Stimulated activated naive B cell treated with anti-CD40 and anti-IgM and Interleukin-4, amounts not matched to agents 10 μg/mL and 1 μg/mL and 100 μg/mL, for 72 hours (primary cell): ENCODE data around the gene SEMA6B.
A peak's percentile ranks its signal among the peaks of the same experiment; 100 is the strongest.

Source experiments
- ATAC-seq, 2 donors: fragments of 150-1000 bp; cut with Tn5 transposase; replicated peaks; 2 replicates each; pipeline ENCODE4 v1.10.0; 2021; ENCODE audit warnings: moderate library complexity in 1 of 2
- DNase-seq: peaks from one replicate; pipeline ENCODE4 v3.0.0; 2021
- H3K27ac Mint-ChIP-seq: one replicate; pipeline ENCODE4 v1.8.0; 2022; ENCODE audit warnings: mild to moderate bottlenecking, mixed read lengths
- H3K27me3 Mint-ChIP-seq, 2 donors: one replicate each; pipeline ENCODE4 v1.8.0; 2022; ENCODE audit warnings: mixed read lengths in 2 of 2
- H3K36me3 Mint-ChIP-seq, 2 donors: one replicate each; pipeline ENCODE4 v1.8.0; 2022; ENCODE audit warnings: mixed read lengths in 2 of 2, mild to moderate bottlenecking in 1 of 2
- H3K4me1 Mint-ChIP-seq, 2 donors: one replicate each; pipeline ENCODE4 v1.8.0; 2022; ENCODE audit warnings: mixed read lengths in 2 of 2, mild to moderate bottlenecking in 1 of 2
- H3K4me3 Mint-ChIP-seq, 2 donors: one replicate each; pipeline ENCODE4 v1.8.0; 2022; ENCODE audit warnings: mild to moderate bottlenecking in 2 of 2, mixed read lengths in 2 of 2, moderate library complexity in 1 of 2
- H3K9me3 Mint-ChIP-seq, 2 donors: one replicate each; pipeline ENCODE4 v1.8.0; 2022; ENCODE audit warnings: mixed read lengths in 2 of 2, mild to moderate bottlenecking in 1 of 2

SEMA6B gene

DNA sequence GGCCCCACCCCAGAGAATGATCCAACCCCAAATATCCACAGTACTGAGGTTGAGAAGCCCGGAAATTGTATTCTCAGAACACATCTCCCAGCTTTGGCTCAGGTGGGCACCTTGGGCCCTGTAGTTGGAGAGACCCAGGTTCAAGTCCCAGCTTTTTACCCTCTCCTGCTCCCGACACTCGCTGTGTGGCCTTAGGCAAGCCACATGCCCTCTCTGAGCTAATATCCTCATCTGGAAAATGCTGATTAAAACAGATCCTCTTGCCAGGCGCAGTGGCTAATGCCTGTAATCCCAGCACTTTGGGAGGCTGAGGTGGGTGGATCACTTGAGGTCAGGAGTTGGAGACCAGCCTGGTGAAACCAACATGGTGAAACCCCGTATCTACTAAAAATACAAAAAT lies 43.8 kb downstream of the SEMA6B start:
- Mint-ChIP-seq H3K4me3 (no peak overlapping the region), H3K4me1 (no peaks in the 10 kb centered on the region), H3K9me3 (no peaks in the 10 kb centered on the region), H3K27me3 (peaks cover 5 to 8% of the 10 kb centered on the region in 2 donors), H3K27ac (no peak overlapping the region), H3K36me3 (no peaks in the 10 kb centered on the region)
- DNase-seq: no peak
- no peak for ATAC-seq

DNA sequence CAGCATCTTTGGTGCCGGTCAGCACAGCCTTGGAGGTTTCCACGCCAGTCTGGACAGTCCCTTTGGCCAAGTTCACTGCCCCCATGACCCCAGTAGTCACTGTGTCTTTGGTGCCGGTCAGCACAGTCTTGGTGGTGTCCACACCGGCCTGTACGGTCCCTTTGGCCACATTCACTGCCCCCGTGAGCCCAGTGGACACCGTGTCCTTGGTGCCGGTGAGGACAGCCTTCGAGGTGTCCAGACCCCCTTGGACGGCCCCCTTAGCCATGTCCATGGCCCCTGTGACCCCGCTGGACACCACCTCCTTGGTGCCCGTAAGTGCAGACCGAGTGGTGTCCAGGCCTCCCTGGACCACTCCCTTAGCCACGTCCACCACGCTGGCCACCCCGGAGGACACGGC lies 46.2 kb downstream of the SEMA6B start:
- Mint-ChIP-seq H3K27me3 (peaks cover 4 to 5% of the 10 kb centered on the region in 2 donors), H3K36me3 (peaks cover 0 to 1% of the 10 kb centered on the region in 2 donors), H3K9me3 (no peaks in the 10 kb centered on the region), H3K4me1 (no peaks in the 10 kb centered on the region), H3K27ac (peak overlapping the region; percentile 59), H3K4me3 (no peak overlapping the region)
- no peak for ATAC-seq
- no peak for DNase-seq

DNA sequence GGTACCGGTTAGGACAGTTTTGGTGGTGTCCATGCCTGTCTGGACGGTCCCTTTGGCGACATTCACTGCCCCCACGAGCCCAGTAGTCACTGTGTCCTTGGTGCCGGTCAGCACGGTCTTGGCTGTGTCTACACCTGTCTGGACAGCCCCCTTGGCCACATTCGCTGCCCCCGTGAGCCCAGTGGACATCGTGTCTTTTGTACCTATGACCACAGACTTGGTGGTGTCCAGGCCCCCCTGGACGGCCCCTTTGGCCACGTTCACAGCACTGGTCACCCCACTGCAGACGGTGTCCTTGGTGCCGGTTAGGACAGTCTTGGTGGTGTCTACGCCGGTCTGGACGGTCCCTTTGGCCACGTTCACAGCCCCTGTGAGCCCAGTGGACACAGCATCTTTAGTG lies 47.4 kb downstream of the SEMA6B start:
- peaks cover 2 to 5% of the 10 kb centered on the region in 2 donors for H3K27me3 Mint-ChIP-seq
- no peak overlapping the region for H3K4me3 Mint-ChIP-seq
- ATAC-seq (no peak), DNase-seq (no peak)
- no peak overlapping the region for H3K27ac Mint-ChIP-seq
- no peaks in the 10 kb centered on the region for H3K4me1 Mint-ChIP-seq
- H3K9me3 Mint-ChIP-seq: no peaks in the 10 kb centered on the region
- H3K36me3 Mint-ChIP-seq: peaks cover 0 to 5% of the 10 kb centered on the region in 2 donors

DNA sequence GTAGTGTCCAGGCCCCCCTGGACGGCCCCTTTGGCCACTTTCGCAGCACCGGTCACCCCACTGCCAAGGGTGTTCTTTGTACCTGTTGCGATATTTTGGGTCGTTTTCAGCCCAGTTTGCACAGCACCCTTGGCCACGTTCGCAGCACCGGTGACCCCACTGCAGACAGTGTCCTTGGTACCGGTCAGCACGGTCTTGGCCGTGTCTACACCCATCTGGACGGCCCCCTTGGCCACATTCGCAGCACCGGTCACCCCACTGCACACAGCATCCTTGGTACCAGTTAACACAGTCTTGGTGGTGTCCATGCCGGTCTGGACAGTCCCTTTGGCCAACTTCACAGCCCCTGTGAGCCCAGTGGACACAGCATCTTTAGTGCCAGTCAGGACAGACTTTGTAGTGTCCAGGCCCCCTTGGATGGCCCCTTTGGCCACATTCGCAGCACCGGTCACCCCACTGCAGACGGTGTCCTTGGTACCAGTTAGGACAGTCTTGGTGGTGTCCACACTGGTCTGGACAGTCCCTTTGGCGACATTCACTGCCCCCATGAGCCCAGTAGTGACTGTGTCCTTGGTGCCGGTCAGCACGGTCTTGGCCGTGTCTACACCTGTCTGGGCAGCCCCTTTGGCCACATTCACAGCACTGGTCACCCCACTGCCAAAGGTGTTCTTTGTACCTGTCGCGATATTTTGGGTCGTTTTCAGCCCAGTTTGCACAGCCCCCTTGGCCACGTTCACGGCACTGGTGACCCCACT lies 48.0 kb downstream of the SEMA6B start:
- H3K4me3 Mint-ChIP-seq: no peak overlapping the region
- H3K27ac Mint-ChIP-seq: no peak overlapping the region
- H3K9me3 Mint-ChIP-seq: no peaks in the 10 kb centered on the region
- ATAC-seq (no peak), DNase-seq (no peak)
- H3K27me3 Mint-ChIP-seq: peaks cover 0 to 5% of the 10 kb centered on the region in 2 donors
- H3K36me3 Mint-ChIP-seq: peaks cover 4 to 8% of the 10 kb centered on the region in 2 donors
- no peaks in the 10 kb centered on the region for H3K4me1 Mint-ChIP-seq

DNA sequence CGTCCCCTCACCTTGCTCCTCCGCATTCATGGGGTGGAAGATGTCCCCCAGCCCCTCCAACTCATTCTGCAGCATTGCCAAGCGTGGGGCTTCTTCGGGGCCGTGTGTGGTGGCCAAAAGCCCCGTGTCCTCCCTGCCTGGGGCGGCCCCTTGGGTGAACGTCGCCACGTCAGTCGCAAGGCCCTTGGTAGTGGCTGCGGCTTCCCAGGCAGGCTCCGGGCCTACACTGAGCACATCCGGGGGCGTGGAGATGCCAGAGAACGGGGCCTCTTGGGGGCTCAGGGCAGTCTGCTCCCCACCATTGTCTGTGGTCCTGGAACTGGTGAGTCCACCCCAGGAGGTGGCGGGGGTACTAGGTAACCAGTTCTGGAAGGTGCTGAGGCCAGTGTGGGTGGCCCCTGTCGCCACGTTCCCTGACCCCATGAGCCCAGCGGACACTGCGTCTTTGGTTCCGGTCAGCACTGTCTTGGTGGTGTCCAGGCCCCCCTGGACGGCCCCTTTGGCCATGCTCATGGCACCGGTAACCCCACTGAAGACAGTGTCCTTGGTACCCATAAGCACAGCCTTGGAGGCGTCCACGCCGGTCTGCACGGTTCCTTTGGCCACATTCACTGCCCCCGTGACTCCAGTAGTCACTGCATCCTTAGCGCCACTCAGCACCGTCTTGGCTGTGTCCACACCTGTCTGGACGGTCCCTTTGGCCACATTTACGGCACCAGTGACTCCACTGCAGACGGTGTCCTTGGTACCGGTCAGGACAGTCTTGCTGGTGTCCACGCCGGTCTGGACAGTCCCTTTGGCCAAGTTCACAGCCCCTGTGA lies 48.8 kb downstream of the SEMA6B start:
- DNase-seq (no peak), ATAC-seq (no peak)
- peaks cover 0 to 1% of the 10 kb centered on the region in 2 donors for H3K9me3 Mint-ChIP-seq
- H3K27me3 Mint-ChIP-seq: peaks cover 0 to 4% of the 10 kb centered on the region in 2 donors
- H3K4me1 Mint-ChIP-seq: peaks cover under 1 to 2% of the 10 kb centered on the region in 2 donors
- no peak overlapping the region for H3K4me3 Mint-ChIP-seq
- H3K27ac Mint-ChIP-seq: no peak overlapping the region
- peaks cover 12 to 16% of the 10 kb centered on the region in 2 donors for H3K36me3 Mint-ChIP-seq

DNA sequence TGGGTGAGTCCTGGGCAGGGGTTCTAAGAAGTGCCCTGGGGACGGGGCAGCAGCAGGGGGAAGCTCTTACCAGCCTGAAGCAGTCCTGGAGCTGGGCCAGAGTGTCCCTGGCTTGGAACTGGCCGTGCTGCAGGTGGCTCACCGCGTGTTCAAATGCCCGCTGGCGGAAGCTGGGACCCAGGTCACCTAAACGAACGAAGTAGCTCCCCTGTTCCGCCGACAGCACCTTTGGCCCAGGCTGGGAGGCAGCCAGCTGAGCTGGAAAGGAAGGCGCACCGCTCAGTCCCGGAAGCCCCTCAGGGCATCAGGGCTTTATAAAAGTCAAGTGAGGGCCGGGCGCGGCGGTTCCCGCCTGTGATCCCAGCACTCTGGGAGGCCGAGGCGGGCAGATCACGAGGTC lies 50.8 kb downstream of the SEMA6B start:
- H3K36me3 Mint-ChIP-seq: peaks cover 29 to 32% of the 10 kb centered on the region in 2 donors
- peaks cover 0 to 1% of the 10 kb centered on the region in 2 donors for H3K9me3 Mint-ChIP-seq
- H3K27ac Mint-ChIP-seq: no peak overlapping the region
- peaks cover 2 to 12% of the 10 kb centered on the region in 2 donors for H3K4me1 Mint-ChIP-seq
- H3K27me3 Mint-ChIP-seq: no peaks in the 10 kb centered on the region
- DNase-seq (no peak), ATAC-seq (no peak)
- H3K4me3 Mint-ChIP-seq: no peak overlapping the region

DNA sequence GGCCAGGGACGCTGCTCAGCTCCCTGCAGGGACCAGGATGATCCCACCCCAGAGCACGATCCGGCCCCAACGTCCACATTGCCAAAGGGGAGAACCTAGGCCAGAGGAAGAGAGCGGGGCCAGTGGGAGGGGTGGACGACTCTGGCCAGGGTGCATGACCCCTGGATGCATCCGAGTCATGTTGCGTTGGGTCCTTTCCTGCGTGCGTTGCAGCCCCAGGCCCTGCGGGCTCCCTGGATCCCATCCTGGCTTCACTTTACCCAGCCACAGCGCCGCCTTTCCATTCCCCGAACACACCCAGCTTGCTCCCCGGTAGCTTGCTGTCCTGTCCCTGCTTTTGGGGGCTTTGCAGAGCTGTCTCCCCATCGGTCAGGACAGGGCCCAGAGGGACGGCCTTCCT lies 51.7 kb downstream of the SEMA6B start:
- ATAC-seq: no peak
- DNase-seq: no peak
- H3K4me3 Mint-ChIP-seq: no peak overlapping the region
- H3K9me3 Mint-ChIP-seq: peaks cover 0 to 1% of the 10 kb centered on the region in 2 donors
- peaks cover 2 to 12% of the 10 kb centered on the region in 2 donors for H3K4me1 Mint-ChIP-seq
- peak overlapping the region; percentile 25 for H3K27ac Mint-ChIP-seq
- H3K27me3 Mint-ChIP-seq: no peaks in the 10 kb centered on the region
- H3K36me3 Mint-ChIP-seq: peaks cover 29 to 33% of the 10 kb centered on the region in 2 donors

DNA sequence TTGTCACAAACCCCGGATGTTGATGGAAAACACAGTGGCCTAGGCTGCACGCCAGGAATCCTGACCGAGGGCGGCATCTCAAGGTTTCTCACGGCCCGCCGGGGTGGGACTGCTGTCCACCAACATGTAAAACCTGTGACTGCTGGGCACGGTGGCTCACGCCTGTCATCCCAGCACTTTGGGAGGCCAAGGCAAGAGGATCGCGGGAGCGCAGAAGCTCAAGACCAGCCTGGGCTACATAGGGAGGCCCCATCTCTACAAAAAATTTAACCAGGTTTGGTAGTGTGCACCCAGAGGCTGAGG lies 52.4 kb downstream of the SEMA6B start:
- H3K4me1 Mint-ChIP-seq: peaks cover 2 to 12% of the 10 kb centered on the region in 2 donors
- DNase-seq: no peak
- peaks cover 0 to 1% of the 10 kb centered on the region in 2 donors for H3K9me3 Mint-ChIP-seq
- peaks cover 31 to 35% of the 10 kb centered on the region in 2 donors for H3K36me3 Mint-ChIP-seq
- no peak overlapping the region for H3K27ac Mint-ChIP-seq
- no peaks in the 10 kb centered on the region for H3K27me3 Mint-ChIP-seq
- H3K4me3 Mint-ChIP-seq: no peak overlapping the region
- no peak for ATAC-seq

DNA sequence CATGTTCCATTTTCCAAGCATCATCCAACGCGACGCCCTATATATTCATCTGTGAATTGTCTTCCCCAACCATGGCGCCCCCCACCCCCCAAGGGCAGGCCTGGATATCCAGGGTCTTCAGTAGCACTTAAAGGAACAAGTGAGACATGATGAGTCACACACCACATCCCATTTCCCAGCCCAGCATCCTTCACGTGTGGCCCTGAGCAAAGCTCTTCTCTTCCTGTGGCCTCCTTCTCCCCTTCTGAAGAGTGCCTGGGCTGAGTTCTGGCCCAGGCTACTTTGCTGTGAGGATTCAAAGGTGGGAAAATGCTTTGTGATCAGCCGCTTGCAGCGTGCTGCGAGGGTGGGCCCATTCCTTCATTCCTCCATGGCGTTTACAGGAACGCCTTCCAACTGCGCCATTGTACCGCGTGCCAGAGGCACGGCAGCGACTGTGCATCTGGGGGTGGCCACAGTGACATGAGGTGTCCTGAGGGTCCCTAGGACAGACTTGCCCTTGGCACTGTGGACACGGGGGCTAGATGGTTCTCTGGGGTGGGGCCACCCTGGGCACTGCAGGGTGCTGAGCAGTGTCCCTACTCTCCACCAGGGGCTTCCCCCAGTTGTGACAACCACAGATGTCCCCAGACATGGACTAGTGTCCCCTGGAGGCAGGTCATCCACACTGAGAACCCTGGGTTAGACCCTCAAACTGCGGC lies 52.9 kb downstream of the SEMA6B start:
- H3K9me3 Mint-ChIP-seq: peaks cover 0 to 1% of the 10 kb centered on the region in 2 donors
- no peaks in the 10 kb centered on the region for H3K27me3 Mint-ChIP-seq
- DNase-seq (no peak), ATAC-seq (no peak)
- peaks cover 2 to 12% of the 10 kb centered on the region in 2 donors for H3K4me1 Mint-ChIP-seq
- no peak overlapping the region for H3K27ac Mint-ChIP-seq
- H3K4me3 Mint-ChIP-seq: no peak overlapping the region
- H3K36me3 Mint-ChIP-seq: peaks cover 32 to 35% of the 10 kb centered on the region in 2 donors

DNA sequence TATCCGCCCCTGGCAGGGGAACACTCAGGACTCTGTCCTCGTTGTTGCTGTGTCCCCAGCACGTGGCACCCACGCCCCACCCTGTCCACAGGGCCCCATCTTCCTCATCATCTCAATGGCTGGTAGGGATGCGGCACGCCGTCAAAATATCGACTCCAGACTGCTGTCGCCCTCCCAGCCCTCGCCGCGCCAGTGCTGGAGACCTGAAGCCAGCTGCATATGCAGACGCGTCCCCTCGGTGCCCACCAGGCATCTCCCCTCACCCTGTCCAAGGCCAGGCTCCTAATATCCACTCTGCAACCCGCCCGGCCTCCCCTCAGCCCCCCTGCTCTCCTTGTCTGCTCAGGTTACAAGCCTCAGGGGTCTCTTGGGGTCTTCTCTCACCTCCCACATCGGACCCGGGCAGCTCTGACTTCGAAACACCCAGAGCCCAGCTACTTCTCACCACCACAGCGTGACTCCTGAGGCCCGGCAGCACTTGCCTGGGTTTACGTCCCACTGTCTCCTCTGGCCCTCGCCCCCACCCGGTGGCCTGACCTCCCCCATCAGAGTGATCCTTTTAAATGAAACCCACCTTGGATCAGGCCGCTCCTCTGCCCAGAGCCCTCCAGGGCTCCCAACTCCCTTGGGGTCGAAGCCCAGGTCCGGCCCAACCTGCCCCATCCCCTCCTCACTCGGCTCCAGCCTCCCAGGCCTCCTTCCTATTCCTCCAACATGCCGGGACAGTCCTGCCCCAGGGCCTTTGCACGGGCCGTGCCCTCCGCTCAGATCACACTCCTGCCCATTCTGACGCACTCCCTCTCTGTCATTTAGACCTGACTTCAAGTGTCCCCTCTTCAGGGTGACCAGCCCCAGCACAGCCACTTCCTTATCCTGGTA lies 53.7 kb downstream of the SEMA6B start:
- no peak for DNase-seq
- no peaks in the 10 kb centered on the region for H3K27me3 Mint-ChIP-seq
- no peak overlapping the region for H3K4me3 Mint-ChIP-seq
- H3K4me1 Mint-ChIP-seq: peaks cover 2 to 12% of the 10 kb centered on the region in 2 donors
- no peak for ATAC-seq
- peak overlapping the region; percentile 4 for H3K27ac Mint-ChIP-seq
- H3K36me3 Mint-ChIP-seq: peaks cover 32 to 37% of the 10 kb centered on the region in 2 donors
- H3K9me3 Mint-ChIP-seq: peaks cover 0 to 1% of the 10 kb centered on the region in 2 donors

DNA sequence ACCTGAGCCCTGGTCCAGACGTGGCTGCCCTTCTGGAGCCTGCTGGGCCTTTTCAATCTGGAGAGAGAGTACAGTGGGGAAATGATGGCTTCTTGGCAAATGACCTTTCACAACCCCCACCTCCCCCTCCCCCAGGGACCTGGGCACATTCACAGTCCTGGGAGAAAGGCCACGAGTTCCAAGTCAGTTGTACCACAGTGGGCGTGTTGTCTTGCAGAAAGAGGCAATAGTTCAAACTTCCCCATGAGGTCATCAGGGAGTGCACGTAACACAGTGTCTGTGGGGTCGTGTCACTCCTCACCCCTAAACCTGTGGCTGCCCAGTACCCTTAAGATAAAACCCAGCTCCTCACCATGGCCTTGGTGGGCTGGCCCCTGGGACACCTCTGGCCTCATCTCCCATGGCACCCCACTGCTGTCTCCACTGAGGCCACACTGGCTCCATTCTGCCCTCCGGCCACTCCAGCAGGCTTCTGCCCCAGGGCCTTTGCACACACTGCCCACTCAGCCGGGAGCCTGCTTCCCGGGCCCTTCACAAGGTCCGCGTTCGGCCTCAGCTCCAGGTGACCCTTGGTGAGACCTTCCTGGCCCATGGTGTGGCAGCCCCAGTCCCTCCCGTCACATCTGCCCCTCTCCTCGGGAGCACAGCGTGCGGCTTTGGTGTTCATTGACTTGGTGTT lies 54.5 kb downstream of the SEMA6B start:
- Mint-ChIP-seq H3K9me3 (peaks cover 0 to 1% of the 10 kb centered on the region in 2 donors), H3K27ac (no peak overlapping the region), H3K4me3 (no peak overlapping the region), H3K27me3 (no peaks in the 10 kb centered on the region), H3K4me1 (peaks cover 2 to 12% of the 10 kb centered on the region in 2 donors), H3K36me3 (peaks cover 37 to 42% of the 10 kb centered on the region in 2 donors)
- ATAC-seq (peak in 1 of 2 donors; percentile 32), DNase-seq (no peak)

DNA sequence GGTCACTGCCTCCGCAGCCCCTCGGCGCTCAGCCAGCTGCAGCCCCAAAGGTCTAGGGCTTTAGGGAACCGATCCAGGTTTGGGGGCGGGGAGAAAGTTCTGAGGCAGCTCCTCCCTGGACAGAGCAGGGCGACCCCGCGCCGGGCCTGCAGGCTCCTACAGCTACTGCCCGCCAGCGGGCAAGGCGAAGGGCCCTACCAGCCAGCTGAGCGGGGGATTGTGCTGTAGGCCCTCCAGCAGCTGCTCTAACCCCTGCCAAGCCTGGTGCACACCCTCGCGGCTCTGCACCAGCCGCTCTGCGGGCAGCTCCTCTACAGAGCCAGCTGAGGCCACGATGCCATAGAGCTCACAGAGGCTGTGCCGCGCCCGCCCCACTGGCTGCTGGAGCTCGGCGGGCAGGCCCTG lies 55.2 kb downstream of the SEMA6B start:
- DNase-seq (no peak), ATAC-seq (no peak)
- H3K36me3 Mint-ChIP-seq: peaks cover 40 to 49% of the 10 kb centered on the region in 2 donors
- no peaks in the 10 kb centered on the region for H3K27me3 Mint-ChIP-seq
- no peak overlapping the region for H3K4me3 Mint-ChIP-seq
- H3K4me1 Mint-ChIP-seq: peaks cover 2 to 12% of the 10 kb centered on the region in 2 donors
- H3K27ac Mint-ChIP-seq: no peak overlapping the region
- peaks cover 0 to 1% of the 10 kb centered on the region in 2 donors for H3K9me3 Mint-ChIP-seq

DNA sequence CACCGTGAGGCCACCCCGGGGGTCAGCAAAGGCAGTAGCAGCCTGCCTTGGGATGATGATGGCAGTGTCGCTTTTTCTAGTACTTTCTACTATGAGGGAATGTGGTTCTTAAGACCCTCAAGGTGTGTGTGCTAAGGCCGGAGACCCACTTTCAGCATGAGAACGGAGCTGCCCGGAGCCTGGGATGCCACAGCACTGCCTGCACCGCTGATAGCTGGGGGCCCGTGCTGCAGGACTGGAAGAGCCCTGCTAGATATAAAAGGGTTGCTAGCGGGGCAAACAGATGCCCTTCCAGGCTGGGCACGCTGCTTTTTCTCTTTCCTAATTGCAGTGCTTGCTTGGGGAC lies 55.7 kb downstream of the SEMA6B start:
- H3K4me1 Mint-ChIP-seq: peaks cover 2 to 12% of the 10 kb centered on the region in 2 donors
- no peak overlapping the region for H3K27ac Mint-ChIP-seq
- H3K27me3 Mint-ChIP-seq: no peaks in the 10 kb centered on the region
- no peak for DNase-seq
- no peak overlapping the region for H3K4me3 Mint-ChIP-seq
- H3K36me3 Mint-ChIP-seq: peaks cover 40 to 52% of the 10 kb centered on the region in 2 donors
- ATAC-seq: no peak
- H3K9me3 Mint-ChIP-seq: peaks cover 0 to 1% of the 10 kb centered on the region in 2 donors
